ENCODE data around the gene TCEANC. TPM values are rescaled to one million over a fixed set of nuclear protein-coding genes. Genes with fewer than 3 reads are reported as not detected.

The TCEANC gene
- total and polyA plus RNA-seq, 2 of the 4 experiments (the other 2 are of a cell fraction): 0.99 to 2.5 TPM

DNA sequence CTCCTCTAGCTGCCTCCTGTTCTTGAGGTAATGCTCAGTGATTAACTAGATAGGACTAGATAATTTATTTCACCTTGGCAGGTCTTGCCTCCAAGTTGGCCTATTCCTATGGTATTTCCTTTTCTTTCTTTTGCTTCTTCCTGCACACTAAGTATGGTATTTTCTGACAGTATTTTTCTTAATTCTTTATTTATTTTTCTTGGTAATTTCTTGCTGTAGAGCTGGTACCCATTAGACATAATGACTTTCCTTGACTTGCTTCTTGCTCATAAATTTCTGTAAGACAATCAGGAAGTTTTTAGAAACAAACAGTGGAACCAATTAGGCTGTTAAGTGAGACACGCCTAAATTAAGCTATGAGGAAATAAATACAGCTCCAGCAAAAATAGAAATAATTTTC, 45.5 kb downstream of the TCEANC start:
- no peak overlapping the region for H3K27ac ChIP-seq (ENCODE audit: insufficient read depth, low read length)
- H4K91ac ChIP-seq (ENCODE audit: insufficient read depth, low read depth, low read length): no peak overlapping the region
- no peak overlapping the region for H2AFZ ChIP-seq (replicated peaks; ENCODE audit: low read length, poor library complexity)
- no peak overlapping the region for H2BK20ac ChIP-seq (ENCODE audit: low read depth, low read length)
- H3K4me2 ChIP-seq (ENCODE audit: low read depth, low read length): no peak overlapping the region
- no TSS peak for BruUV-seq (replicated peaks)
- H4K5ac ChIP-seq (ENCODE audit: low read depth, low read length): no peak overlapping the region
- H2BK15ac ChIP-seq (ENCODE audit: low read depth, low read length): no peak overlapping the region
- no peaks in the 10 kb centered on the region; the same call in 1 of the 2 replicates for H3K27me3 ChIP-seq (ENCODE audit: control insufficient read depth, insufficient read depth, low read length)
- POLR2A ChIA-PET (ENCODE audit: unreplicated experiment): no interaction called here
- peaks cover 8% of the 10 kb centered on the region; the same call in 1 of the 2 replicates for H3K36me3 ChIP-seq (ENCODE audit: control insufficient read depth, insufficient read depth, low read length)
- intact Hi-C loops (cut with micrococcal nuclease): no loop called here
- TF ChIP-seq NFE2L2 (IDR thresholded peaks at IDR 0.05; ENCODE audit: low read depth, low read length) (no peak), POLR2A (IDR thresholded peaks at IDR 0.05; ENCODE audit: low read depth, low read length) (no peak), RCOR1 (IDR thresholded peaks at IDR 0.05; ENCODE audit: insufficient replicate concordance, low read length) (no peak), FOS (IDR thresholded peaks at IDR 0.05; ENCODE audit: low read depth, low read length) (no peak), CHD1 (IDR thresholded peaks at IDR 0.05; ENCODE audit: low read depth, low read length) (no peak), RAD21 (IDR thresholded peaks at IDR 0.05; ENCODE audit: low read length) (no peak), MXI1 (IDR thresholded peaks at IDR 0.05; ENCODE audit: borderline replicate concordance, low read depth, low read length) (no peak), CEBPB (IDR thresholded peaks at IDR 0.05; ENCODE audit: low read depth, low read length) (no peak), MAFK (IDR thresholded peaks at IDR 0.05; ENCODE audit: low read depth, low read length) (no peak), BHLHE40 (IDR thresholded peaks at IDR 0.05; ENCODE audit: low read depth, low read length) (no peak), RFX5 (IDR thresholded peaks at IDR 0.05; ENCODE audit: low read depth, low read length) (no peak), SMC3 (IDR thresholded peaks at IDR 0.05; ENCODE audit: low read depth, low read length) (no peak), MAZ (IDR thresholded peaks at IDR 0.05; ENCODE audit: borderline replicate concordance, low read depth, low read length) (no peak)
- TF ChIP-seq, protein P1, sequence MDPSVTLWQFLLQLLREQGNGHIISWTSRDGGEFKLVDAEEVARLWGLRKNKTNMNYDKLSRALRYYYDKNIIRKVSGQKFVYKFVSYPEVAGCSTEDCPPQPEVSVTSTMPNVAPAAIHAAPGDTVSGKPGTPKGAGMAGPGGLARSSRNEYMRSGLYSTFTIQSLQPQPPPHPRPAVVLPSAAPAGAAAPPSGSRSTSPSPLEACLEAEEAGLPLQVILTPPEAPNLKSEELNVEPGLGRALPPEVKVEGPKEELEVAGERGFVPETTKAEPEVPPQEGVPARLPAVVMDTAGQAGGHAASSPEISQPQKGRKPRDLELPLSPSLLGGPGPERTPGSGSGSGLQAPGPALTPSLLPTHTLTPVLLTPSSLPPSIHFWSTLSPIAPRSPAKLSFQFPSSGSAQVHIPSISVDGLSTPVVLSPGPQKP (IDR thresholded peaks at IDR 0.05; ENCODE audit: borderline replicate concordance, low read depth, low read length): no peak
- TF ChIP-seq, protein P2, sequence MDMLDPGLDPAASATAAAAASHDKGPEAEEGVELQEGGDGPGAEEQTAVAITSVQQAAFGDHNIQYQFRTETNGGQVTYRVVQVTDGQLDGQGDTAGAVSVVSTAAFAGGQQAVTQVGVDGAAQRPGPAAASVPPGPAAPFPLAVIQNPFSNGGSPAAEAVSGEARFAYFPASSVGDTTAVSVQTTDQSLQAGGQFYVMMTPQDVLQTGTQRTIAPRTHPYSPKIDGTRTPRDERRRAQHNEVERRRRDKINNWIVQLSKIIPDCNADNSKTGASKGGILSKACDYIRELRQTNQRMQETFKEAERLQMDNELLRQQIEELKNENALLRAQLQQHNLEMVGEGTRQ (IDR thresholded peaks at IDR 0.05; ENCODE audit: low read depth, low read length): no peak
- TF ChIP-seq, protein P3, sequence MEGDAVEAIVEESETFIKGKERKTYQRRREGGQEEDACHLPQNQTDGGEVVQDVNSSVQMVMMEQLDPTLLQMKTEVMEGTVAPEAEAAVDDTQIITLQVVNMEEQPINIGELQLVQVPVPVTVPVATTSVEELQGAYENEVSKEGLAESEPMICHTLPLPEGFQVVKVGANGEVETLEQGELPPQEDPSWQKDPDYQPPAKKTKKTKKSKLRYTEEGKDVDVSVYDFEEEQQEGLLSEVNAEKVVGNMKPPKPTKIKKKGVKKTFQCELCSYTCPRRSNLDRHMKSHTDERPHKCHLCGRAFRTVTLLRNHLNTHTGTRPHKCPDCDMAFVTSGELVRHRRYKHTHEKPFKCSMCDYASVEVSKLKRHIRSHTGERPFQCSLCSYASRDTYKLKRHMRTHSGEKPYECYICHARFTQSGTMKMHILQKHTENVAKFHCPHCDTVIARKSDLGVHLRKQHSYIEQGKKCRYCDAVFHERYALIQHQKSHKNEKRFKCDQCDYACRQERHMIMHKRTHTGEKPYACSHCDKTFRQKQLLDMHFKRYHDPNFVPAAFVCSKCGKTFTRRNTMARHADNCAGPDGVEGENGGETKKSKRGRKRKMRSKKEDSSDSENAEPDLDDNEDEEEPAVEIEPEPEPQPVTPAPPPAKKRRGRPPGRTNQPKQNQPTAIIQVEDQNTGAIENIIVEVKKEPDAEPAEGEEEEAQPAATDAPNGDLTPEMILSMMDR (conservative IDR thresholded peaks at IDR 0.05; ENCODE audit: low read depth, low read length): no peak
- H3K9ac ChIP-seq (ENCODE audit: low read depth, low read length): no peak overlapping the region
- ATAC-seq (ENCODE audit: low read depth) (no peak), DNase-seq (no peak)
- H3K4ac ChIP-seq (ENCODE audit: low read depth, low read length): no peak overlapping the region
- H2AK9ac ChIP-seq (replicated peaks; ENCODE audit: low read depth, low read length, poor library complexity): no peak overlapping the region
- H3K18ac ChIP-seq (ENCODE audit: low read depth, low read length): no peak overlapping the region
- dilution Hi-C loops (cut with HindIII; ENCODE audit: low sequenced_read_pairs, unreplicated experiment): no loop called here
- H3K14ac ChIP-seq (replicated peaks; ENCODE audit: low read depth, low read length): no peak overlapping the region
- H3K56ac ChIP-seq (ENCODE audit: extremely low read depth, insufficient read depth, low read length): no peak overlapping the region
- no CpG with 5 or more reads among the region's 1 CpG for WGBS, 2 experiments (ENCODE audit: extremely low coverage in 2 of 2, insufficient read length in 1 of 2)
- in situ Hi-C loops (cut with MboI; ENCODE audit: low sequenced_read_pairs): no loop called here
- CTCF ChIA-PET: no interaction called here
- no peak overlapping the region for H4K8ac ChIP-seq (ENCODE audit: low read depth in 2 of 2, low read length in 2 of 2)
- H3K4me1 ChIP-seq (ENCODE audit: control insufficient read depth, insufficient read depth, low read length): peaks cover 9% of the 10 kb centered on the region
- no peak overlapping the region for H2AK5ac ChIP-seq (ENCODE audit: low read depth, low read length)
- H3K23ac ChIP-seq (ENCODE audit: low read depth, low read length): no peak overlapping the region
- no peak overlapping the region for H2BK5ac ChIP-seq (ENCODE audit: low read depth, low read length, poor library complexity, severe bottlenecking)
- H4K20me1 ChIP-seq (ENCODE audit: insufficient read depth, low read length): peaks cover 68% of the 10 kb centered on the region
- H3K9me3 ChIP-seq (ENCODE audit: control insufficient read depth, insufficient read depth, low read length): no peaks in the 10 kb centered on the region
- H3K9me1 ChIP-seq (ENCODE audit: insufficient read depth, low read length): peaks cover 3% of the 10 kb centered on the region; the same call in 1 of the 2 replicates
- peaks cover 17 to 54% of the 10 kb centered on the region in 2 experiments for H3K79me1 ChIP-seq (ENCODE audit: low read depth in 1 of 2, low read length in 2 of 2)
- H3K4me3 ChIP-seq (ENCODE audit: insufficient read depth, low read depth, low read length): no peak overlapping the region
- no peak overlapping the region for H2BK120ac ChIP-seq (ENCODE audit: low read depth, low read length)
